ENCODE measurements around the gene FXR2.
A peak's percentile ranks its signal among the peaks of the same experiment; 100 is the strongest.

Gene FXR2

DNA sequence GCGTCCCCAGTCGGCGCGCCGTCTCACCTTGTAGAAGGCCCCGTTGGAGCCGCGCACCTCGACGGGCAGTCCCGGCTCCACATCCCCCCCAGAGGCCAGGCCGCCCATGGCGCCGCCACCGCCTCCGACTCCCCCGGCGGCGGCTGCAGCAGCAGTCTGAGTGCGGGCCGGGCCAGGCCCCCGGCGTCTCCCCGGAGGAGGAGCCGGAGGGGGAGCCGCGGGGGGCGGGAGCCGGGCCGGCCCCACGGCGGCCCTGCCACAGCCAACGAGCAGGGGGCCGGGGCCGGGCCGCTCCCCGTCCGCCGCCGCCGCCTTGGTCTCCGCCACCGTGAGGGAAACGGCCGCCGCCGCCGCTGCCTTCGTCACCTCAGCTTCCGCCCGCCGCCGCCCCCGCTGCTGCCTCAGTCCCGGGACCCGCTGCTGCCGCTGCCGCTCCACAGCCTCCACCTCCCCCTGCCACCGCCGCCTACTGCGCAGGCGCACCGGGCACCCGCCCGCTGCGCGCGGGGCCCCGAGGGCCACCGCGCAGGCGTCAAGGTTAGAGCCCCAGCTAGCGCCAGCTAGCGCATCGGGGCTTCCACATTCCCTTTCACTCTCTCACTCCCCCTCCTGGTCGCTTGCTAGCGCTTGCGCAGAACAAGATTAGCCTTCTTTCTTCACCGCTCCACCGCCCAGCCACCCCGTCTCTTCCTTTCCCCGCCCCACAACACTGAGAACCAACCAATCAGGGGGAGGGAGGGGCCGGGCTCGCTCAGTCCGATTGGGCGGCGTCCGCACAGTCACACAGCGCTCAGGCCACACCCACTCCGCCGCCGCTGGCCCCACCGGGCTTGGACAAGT, at the start of gene FXR2:
FXR2 (minus strand) TSS at position 473 of the 840 bp plus-strand sequence; CDS start at position 108, 365 bp downstream.
- peak within 1 kb of the TSS; percentile 89 for H3K4me3 ChIP-seq (ENCODE audit: low read depth, low read length)
- TF ChIP-seq, protein P1, sequence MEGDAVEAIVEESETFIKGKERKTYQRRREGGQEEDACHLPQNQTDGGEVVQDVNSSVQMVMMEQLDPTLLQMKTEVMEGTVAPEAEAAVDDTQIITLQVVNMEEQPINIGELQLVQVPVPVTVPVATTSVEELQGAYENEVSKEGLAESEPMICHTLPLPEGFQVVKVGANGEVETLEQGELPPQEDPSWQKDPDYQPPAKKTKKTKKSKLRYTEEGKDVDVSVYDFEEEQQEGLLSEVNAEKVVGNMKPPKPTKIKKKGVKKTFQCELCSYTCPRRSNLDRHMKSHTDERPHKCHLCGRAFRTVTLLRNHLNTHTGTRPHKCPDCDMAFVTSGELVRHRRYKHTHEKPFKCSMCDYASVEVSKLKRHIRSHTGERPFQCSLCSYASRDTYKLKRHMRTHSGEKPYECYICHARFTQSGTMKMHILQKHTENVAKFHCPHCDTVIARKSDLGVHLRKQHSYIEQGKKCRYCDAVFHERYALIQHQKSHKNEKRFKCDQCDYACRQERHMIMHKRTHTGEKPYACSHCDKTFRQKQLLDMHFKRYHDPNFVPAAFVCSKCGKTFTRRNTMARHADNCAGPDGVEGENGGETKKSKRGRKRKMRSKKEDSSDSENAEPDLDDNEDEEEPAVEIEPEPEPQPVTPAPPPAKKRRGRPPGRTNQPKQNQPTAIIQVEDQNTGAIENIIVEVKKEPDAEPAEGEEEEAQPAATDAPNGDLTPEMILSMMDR (IDR thresholded peaks at IDR 0.05; ENCODE audit: borderline replicate concordance, insufficient read depth, low read depth, low read length), result peak; percentile 80

DNA sequence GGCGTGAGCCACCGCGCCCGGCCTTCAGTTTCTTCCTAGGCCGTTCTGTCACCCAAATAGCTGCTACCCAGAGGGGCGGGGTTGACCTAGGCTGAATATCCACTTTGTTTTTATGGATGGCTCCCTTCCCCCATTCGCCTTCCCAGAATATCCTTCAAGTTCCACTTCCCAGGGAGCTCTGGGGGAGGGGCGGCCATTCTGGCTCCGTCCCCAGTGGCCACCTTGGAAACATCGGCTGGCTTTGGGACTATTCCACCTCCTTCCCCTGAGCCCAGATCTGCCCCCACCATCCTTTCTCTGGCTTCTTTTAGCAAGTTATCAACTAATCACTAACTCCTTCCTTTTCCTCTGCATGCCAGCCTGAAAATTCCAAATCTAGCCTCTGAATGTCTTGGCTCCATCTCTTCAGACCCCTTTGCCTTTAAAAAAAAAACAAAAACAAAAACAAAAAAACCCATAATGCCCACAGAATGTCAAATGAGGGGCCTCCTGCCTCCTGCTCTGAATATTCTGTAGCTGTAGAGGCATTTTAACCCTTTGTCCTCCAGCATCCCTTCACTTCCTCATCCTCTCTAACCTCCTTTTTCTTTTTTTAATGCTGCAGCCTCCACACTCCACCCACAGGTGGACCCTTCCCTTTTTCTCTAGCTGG, 42.4 kb upstream of the FXR2 start:
- TF ChIP-seq, protein P1 (IDR thresholded peaks at IDR 0.05; ENCODE audit: borderline replicate concordance, insufficient read depth, low read depth, low read length), result no peak
- H3K4me3 ChIP-seq (ENCODE audit: low read depth, low read length), result no peak overlapping the region

DNA sequence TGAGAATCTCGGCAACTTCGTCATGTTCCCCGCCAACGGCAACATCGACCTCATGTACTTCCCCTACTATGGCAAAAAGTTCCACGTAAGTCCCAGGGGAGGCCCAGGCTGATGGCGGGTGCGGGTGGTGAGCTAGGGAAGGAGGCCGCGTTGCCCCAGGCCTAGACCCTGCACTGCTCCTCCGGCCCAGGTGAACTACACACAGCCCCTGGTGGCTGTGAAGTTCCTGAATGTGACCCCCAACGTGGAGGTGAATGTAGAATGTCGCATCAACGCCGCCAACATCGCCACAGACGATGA, 40.8 kb upstream of the FXR2 start:
- H3K4me3 ChIP-seq (ENCODE audit: low read depth, low read length), result no peak overlapping the region
- TF ChIP-seq, protein P1 (IDR thresholded peaks at IDR 0.05; ENCODE audit: borderline replicate concordance, insufficient read depth, low read depth, low read length), result no peak

DNA sequence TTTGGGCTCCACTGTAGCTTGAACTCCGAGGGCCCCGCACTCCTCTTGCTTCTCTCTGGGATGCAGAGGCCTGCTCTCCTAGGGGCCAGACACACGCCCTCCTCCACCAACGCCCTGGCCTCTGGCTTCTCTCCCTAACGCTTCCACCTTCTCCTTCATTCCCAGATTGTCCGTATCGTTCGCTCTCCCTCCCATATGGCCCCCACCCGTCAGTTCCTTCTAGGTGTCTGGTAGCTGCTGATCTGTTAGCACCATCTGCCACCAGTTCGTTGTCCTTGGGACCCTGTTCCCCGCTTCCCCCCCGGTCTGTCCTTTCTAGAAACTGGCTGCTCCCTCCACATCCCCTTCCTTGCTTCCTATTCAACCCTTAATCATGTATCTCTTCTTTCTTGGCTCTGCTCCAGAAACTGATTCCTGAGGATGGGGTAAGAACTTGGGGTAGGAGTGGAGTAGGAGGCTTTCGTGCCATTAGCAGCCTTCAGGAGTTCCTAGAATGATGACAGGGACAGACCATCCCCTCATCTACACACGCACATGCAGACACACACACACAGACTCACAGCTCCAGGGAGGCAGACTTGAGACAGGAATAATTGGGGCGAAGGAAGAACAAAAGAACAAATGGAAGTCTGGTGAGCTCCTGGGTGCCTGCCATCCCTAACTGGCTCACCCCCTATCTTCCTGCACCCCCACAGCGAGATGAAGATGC, 40.3 kb upstream of the FXR2 start:
- TF ChIP-seq, protein P1 (IDR thresholded peaks at IDR 0.05; ENCODE audit: borderline replicate concordance, insufficient read depth, low read depth, low read length), result no peak
- no peak overlapping the region for H3K4me3 ChIP-seq (ENCODE audit: low read depth, low read length)

DNA sequence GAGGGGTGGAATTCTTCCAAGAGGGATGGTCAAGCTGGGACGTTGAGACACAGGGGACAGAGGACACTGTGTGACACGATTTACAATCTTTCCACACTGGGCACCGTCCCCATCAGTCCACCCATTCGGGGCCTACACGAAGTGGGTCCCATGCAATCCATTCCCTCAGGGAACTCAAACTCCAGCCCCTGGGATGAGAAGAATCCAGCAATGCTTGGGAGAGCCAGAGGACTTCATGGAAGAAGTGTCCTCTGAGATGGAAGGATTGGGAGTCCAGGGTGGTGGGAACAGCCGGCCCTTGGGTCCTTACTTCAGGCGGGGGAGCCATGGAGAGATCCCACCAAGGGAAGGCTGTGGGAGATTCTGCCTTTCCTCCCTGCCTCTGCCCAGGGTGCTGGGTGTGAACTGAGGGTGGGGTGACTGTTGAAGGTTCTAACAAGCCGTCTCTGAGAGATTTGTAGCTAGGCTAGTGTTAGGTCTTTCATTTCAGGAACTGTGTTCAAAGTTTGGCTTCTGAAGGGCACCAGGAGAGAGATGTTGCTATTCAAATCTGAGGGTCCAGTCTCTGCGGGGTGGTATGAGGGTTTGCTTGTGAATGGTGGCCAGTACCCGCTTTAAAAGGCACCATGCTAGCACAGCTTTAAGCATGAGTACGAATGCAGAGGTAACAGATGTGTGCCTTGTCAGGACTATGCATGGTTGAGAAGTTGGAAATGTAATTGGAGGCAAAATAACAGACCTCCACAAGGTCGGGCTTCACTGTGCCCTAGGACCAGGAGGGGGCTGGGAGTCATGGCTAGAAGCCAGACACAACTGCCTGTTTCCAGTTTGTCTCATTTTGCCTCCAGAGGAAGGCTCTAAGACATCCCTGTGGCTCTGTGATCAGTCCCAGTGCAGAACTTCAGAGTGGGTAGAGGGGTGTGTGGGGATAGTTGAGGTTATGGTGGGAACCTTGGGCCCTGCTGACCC, 38.0 kb upstream of the FXR2 start:
- H3K4me3 ChIP-seq (ENCODE audit: low read depth, low read length), result no peak overlapping the region
- TF ChIP-seq, protein P1 (IDR thresholded peaks at IDR 0.05; ENCODE audit: borderline replicate concordance, insufficient read depth, low read depth, low read length), result no peak

DNA sequence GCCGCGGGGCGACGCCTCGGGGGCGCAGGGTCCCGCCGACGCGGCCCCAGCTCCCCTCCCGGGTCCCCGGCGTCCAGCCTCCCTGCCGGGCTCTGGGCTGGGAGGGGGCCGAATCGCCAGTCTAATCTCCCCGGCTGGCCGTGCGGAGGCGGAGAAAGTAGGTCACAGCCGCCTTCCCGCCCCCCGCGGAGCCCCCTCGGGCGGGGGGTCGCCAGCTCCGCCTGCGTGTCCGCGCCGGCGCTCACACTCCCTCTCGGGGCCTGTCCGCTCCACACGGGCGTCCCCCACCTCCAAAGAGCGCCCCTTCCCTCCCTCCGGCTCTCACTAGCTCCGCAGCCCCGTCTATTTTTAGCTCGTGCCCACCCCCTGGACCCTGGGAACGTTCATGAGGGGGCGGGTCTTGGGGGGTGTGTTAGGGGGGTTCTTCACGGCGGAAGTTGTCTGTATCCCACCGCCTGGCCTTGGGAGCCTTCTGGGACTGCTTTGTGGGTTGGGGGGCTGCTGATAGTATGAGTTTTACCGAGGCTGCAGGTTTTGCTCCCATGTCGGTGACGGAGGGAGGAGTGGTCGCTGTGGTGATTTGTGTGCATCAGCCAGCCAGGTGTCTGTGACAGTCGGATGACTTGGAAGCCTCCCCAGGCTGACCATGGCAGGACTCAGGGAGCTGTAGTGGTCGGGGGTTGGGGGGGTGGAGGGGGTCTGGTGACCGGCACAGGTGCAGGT, 37.1 kb upstream of the FXR2 start:
- no peak overlapping the region for H3K4me3 ChIP-seq (ENCODE audit: low read depth, low read length)
- TF ChIP-seq, protein P1 (IDR thresholded peaks at IDR 0.05; ENCODE audit: borderline replicate concordance, insufficient read depth, low read depth, low read length), result no peak
